ENCODE measurements around the gene MLH3. TPM values are rescaled to one million over a fixed set of nuclear protein-coding genes. Genes with fewer than 3 reads are reported as not detected.
"Not testable (repeated sequence)": the region's sequence is repeated elsewhere in the genome, so short reads cannot be mapped to it uniquely, and the experiment has no call there.

Gene MLH3
- total RNA-seq, 2 experiments from 2014 or later: 28.1 to 30.8 TPM

DNA sequence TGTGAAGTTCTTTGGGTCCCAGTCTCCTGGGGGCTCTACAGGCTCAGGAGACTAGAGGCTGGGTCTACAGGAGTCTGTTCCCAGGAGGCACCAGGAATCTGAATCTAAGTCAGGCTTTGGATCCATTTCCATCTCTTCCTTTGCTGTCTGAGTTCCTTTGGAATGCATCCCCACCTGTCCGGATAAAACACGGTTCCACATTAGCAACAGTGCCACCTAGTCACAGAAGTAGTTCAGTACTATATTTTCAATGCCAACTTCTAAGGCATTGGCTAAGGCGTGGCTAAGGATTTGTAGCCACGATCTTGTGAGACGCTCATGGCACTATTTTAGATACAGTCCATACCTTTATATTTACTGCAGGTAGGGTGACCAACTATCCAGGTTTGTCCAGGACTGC is 33.2 kb upstream of the MLH3 start:
- Mint-ChIP-seq H3K36me3 (ENCODE audit: low read depth) (peaks cover 19% of the 10 kb centered on the region), H3K27me3 (no peaks in the 10 kb centered on the region), H3K4me1 (peaks cover 5% of the 10 kb centered on the region), H3K9me3 (ENCODE audit: low read depth) (no peaks in the 10 kb centered on the region), H3K4me3 (no peak overlapping the region), H3K27ac (no peak overlapping the region)
- intact Hi-C loops (cut with DNase I, micrococcal nuclease): no loop called here
- POLR2A ChIA-PET: no interaction called here
- ATAC-seq: no peak
- CTCF ChIA-PET: no interaction called here
- no peak for DNase-seq

DNA sequence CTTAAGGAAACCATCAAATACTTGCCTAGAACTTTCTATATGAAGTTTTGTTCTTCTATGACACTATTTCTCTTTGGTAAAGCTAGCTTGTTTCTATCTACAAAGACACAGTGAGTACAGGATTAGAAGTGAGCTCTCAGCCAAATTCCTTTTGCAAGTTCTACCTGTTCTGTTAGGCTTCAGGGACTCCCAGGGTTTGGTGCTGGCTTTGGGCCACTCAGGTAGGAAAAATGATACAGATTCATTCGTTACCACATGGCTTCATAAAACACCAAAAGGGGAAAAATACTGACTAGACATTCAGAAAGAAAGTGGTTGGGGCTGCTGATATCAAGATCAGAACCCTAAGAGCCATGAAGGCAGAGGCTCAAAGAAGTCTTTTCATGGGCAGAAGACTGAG is 32.0 kb upstream of the MLH3 start:
- Mint-ChIP-seq H3K4me1 (peaks cover 10% of the 10 kb centered on the region), H3K27ac (no peak overlapping the region), H3K36me3 (ENCODE audit: low read depth) (peaks cover 19% of the 10 kb centered on the region), H3K27me3 (no peaks in the 10 kb centered on the region), H3K4me3 (no peak overlapping the region), H3K9me3 (ENCODE audit: low read depth) (no peaks in the 10 kb centered on the region)
- DNase-seq: no peak
- intact Hi-C loops (cut with DNase I, micrococcal nuclease): no loop called here
- ChIA-PET CTCF (interaction anchor here (0.7 to 1.2 kb wide), 3 partner anchors 18 to 137 kb away, joined by 3 read pairs; no protein-coding TSS in a partner anchor), POLR2A (no interaction called here)
- ATAC-seq: no peak

DNA sequence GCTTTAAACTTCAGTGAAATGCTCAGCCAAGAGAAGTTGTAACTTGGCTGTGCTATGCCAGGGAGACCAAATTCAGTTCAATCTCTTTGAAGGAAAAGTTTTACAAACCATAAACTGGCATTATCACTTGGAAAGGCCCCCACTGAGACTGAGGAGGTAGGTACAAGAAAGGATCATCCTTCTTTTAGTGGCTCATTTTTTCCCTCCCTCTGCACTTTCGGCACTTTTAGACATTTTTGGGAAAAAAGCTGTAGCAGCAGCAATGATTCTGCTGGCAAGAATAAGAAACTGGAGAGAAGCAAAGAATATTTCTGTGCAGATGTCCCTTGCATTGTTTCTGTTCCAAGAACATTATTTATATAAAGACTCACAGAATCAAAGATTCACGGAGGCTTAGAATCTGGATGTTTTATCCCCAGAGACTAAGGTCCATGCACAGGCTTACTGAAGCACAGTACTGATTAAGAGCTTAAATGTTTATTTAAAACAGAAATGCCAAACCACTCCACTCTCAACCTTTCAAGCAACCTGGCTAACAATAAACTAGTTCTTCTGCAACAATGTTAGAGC is 30.5 kb upstream of the MLH3 start:
- H3K36me3 Mint-ChIP-seq (ENCODE audit: low read depth): peaks cover 8% of the 10 kb centered on the region
- no peak for ATAC-seq
- no peak for DNase-seq
- no peaks in the 10 kb centered on the region for H3K27me3 Mint-ChIP-seq
- no peaks in the 10 kb centered on the region for H3K9me3 Mint-ChIP-seq (ENCODE audit: low read depth)
- H3K4me3 Mint-ChIP-seq: no peak overlapping the region
- intact Hi-C loops (cut with DNase I, micrococcal nuclease): no loop called here
- POLR2A ChIA-PET: no interaction called here
- H3K27ac Mint-ChIP-seq: no peak overlapping the region
- CTCF ChIA-PET: interaction anchor here (0.7 kb wide), 1 partner anchor 12 kb away, joined by 3 read pairs; the partner anchor contains the start of gene ZC2HC1C
- peaks cover 26% of the 10 kb centered on the region for H3K4me1 Mint-ChIP-seq

DNA sequence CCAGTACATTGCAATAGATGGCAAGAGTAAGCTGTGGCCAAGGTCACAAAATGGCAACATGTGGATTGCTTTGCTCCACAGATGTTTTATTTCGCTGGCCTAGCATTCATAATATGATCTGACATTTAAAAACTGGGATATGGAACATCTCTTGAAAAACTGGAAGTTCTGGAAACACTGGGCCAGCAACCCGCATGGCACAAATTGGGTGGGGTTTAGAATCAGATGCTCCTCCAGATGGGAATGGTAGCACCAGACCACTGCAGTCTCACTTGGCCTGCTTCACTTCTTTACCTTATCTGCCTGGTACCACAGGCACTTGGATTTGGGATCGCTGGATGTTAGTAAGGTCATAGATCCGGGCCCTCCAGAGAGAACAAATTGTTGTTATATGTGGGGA is 28.3 kb upstream of the MLH3 start:
- intact Hi-C loops (cut with DNase I, micrococcal nuclease): no loop called here
- H3K27ac Mint-ChIP-seq: no peak overlapping the region
- DNase-seq: no peak
- H3K4me1 Mint-ChIP-seq: peaks cover 29% of the 10 kb centered on the region
- H3K4me3 Mint-ChIP-seq: no peak overlapping the region
- ATAC-seq: no peak
- ChIA-PET CTCF (interaction anchor here (0.5 to 3.4 kb wide), 5 partner anchors 9 to 55 kb away, joined by 3 to 20 read pairs (median 4); partner anchors contain the start of gene ZC2HC1C), POLR2A (no interaction called here)
- H3K27me3 Mint-ChIP-seq: no peaks in the 10 kb centered on the region
- peaks cover 3% of the 10 kb centered on the region for H3K36me3 Mint-ChIP-seq (ENCODE audit: low read depth)
- no peaks in the 10 kb centered on the region for H3K9me3 Mint-ChIP-seq (ENCODE audit: low read depth)

DNA sequence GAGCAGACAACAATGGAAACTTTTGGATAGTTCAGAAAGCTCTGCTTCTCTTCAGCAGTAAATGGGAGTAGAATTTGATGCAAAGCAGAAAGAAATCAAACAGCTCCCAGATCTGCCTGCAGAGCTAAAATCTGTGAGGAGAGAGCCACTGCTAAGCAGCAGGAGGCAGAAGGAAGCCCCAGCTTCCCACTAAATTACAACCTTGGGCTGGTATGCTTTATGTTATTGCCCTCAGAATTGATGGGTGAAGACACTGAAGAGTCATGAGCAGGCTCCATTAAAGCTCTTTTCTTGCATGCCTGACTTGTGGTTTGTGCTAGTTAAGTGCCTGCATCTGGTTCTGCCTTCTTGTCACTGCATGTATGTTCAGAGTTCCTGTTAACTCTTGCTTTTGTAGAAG is 26.5 kb upstream of the MLH3 start:
- DNase-seq (peak; percentile 36), ATAC-seq (peak; percentile 86)
- POLR2A ChIA-PET: no interaction called here
- CTCF ChIA-PET: interaction anchor here (0.8 to 3.4 kb wide), 4 partner anchors 9 to 217 kb away, joined by 3 to 20 read pairs (median 4); partner anchors contain the start of gene ZC2HC1C
- no peaks in the 10 kb centered on the region for H3K27me3 Mint-ChIP-seq
- no peak overlapping the region for H3K4me3 Mint-ChIP-seq
- H3K9me3 Mint-ChIP-seq (ENCODE audit: low read depth): no peaks in the 10 kb centered on the region
- H3K36me3 Mint-ChIP-seq (ENCODE audit: low read depth): peaks cover 3% of the 10 kb centered on the region
- intact Hi-C loops (cut with DNase I, micrococcal nuclease): no loop called here
- peak overlapping the region; percentile 67 for H3K27ac Mint-ChIP-seq
- H3K4me1 Mint-ChIP-seq: peaks cover 24% of the 10 kb centered on the region

DNA sequence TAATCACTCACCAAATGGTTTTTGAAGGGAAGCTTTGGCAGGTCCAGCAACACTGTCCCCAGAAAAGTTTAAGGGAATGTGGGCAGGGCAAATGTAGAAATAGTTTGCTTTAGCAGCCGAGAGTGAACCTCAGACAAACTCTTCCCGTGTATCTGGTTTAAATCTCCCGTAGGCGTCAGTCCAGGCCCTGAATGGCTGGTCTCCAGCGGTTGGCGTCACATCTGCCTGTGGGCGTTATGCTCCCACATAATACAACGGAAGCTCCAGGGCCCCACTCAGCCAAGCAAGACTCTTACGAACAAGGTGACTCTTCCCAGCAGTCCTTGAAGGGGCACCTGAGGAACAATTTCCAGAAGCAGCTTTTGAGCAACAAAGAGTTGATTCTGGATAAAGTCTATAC is 19.1 kb upstream of the MLH3 start:
- intact Hi-C loops (cut with DNase I, micrococcal nuclease): no loop called here
- DNase-seq: no peak
- no peak overlapping the region for H3K4me3 Mint-ChIP-seq
- H3K4me1 Mint-ChIP-seq: peaks cover 4% of the 10 kb centered on the region
- POLR2A ChIA-PET: interaction anchor here (0.6 kb wide), 1 partner anchor 87 kb away, joined by 5 read pairs; no protein-coding TSS in a partner anchor
- no peaks in the 10 kb centered on the region for H3K27me3 Mint-ChIP-seq
- CTCF ChIA-PET: interaction anchor here (0.6 to 0.8 kb wide), 3 partner anchors 18 to 664 kb away, joined by 3 read pairs; no protein-coding TSS in a partner anchor
- no peaks in the 10 kb centered on the region for H3K9me3 Mint-ChIP-seq (ENCODE audit: low read depth)
- no peak for ATAC-seq
- no peaks in the 10 kb centered on the region for H3K36me3 Mint-ChIP-seq (ENCODE audit: low read depth)
- no peak overlapping the region for H3K27ac Mint-ChIP-seq

DNA sequence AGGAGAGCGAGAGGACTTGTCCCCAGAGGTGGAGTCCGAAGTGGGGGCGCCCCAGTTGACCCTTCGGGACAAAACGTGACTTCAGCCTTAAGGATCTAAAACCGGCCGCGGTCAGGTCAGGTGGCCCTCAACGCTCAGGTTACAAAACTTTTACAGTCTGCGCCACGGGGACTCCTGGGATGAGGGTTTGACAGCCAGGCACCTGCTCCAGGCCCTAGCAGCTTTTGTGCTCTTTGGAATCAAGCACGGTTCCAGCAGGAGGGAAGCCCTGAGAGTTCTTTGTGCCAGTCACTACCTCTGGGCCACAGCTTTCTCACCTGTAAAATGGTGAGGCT is 18.5 kb upstream of the MLH3 start:
- ChIA-PET POLR2A (interaction anchor here (0.6 to 0.7 kb wide), 2 partner anchors 57 to 86 kb away, joined by 3 to 5 read pairs; partner anchors contain the start of gene NEK9), CTCF (interaction anchor here (0.6 to 1.9 kb wide), 6 partner anchors 8 to 124 kb away, joined by 3 to 9 read pairs (median 3); no protein-coding TSS in a partner anchor)
- no peaks in the 10 kb centered on the region for H3K9me3 Mint-ChIP-seq (ENCODE audit: low read depth)
- DNase-seq (no peak), ATAC-seq (no peak)
- H3K4me3 Mint-ChIP-seq: no peak overlapping the region
- peak overlapping the region; percentile 82 for H3K27ac Mint-ChIP-seq
- intact Hi-C loops (cut with DNase I, micrococcal nuclease): loop anchor here (2.0 to 10.0 kb wide), 4 partner anchors 57 to 575 kb away; partner anchors contain the start of genes EIF2B2 (in 1 of the 2), ISCA2 (in 1 of the 2), NEK9 (in 1 of the 2) and NPC2 (in 1 of the 2)
- no peaks in the 10 kb centered on the region for H3K27me3 Mint-ChIP-seq
- peaks cover 5% of the 10 kb centered on the region for H3K4me1 Mint-ChIP-seq
- no peaks in the 10 kb centered on the region for H3K36me3 Mint-ChIP-seq (ENCODE audit: low read depth)

DNA sequence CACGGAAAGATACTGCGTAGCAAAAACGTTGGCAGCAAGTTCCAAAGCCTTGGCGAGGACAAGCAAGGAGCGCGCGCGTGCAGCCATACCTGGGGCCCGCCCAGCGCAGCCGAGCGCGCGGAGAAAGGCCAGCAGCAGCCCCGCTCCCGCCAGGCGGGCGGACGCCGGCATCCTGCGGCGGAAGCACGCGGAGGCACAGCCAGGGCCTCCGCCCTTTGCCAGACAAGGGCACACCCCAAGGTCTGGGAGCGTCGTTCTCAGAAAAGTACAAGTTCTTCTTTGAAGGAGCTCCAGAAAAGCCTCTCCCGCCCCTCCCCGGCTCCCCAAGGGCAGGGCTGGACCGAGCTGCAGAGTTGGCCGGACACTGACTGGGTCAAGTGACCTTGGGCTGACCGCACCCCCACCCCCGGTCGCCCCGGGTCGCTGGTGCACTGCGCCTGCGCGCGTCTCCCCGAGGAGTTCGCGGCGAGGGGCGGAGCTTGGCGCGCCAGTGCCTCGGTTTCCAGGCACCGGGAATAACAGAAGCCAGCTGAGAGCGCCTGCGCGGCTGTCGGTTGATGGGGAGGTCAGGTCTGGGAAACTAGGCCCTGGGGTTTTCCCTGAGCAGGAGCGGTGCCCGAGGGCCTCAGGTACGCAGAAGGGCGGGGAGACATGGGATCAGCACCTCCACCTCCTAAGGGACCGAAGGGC is 18.0 kb upstream of the MLH3 start, which contains the start of gene ZC2HC1C:
ZC2HC1C (plus strand) TSS at position 521 of the 690 bp plus-strand sequence. CDS start 933 bp downstream, outside the sequence.
- POLR2A ChIA-PET: interaction anchor here (0.6 to 0.7 kb wide), 2 partner anchors 57 to 92 kb away, joined by 3 read pairs; partner anchors contain the start of gene NEK9

DNA sequence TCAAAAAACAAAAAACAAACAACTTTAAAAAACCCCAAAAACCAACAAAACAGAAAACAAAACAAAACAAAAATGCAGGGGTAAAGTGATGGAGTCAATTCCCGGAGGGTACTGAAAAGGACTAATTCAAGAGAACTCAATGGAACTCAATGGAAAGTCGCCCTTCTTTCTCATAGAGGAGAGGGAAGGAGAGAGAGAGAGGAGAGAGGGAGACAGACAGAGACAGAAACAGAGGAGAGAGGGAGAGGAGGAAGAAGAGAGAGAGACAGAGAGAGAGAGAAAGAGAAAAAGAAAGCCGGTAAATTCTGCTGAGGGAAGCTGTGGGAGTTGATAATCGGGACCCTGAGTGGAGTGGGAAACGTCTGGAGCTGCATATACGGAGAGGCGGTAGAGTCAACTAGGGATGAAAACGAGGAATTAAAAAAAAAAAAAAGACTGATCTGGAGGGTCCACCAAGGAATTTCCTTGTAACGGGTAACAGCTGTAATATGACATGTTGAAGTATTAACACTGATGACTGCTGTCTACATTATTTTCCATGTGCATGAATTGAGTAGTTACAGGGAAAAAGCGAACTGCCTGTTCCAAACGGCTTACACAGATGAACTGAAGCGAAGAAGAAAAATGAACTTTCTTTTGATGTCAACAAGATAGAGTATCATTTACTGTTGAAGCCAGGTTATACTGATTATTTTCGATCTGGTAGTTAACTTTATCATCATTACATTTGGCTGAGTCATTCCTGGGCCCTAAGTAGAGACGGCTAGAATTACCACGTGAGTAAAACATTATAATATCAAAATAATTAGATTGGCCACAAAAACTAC is 17.2 kb upstream of the MLH3 start:
- intact Hi-C loops (cut with DNase I, micrococcal nuclease): loop anchor here (2.0 to 10.0 kb wide), 4 partner anchors 58 to 574 kb away; partner anchors contain the start of genes EIF2B2 (in 1 of the 2), ISCA2 (in 1 of the 2), NEK9 (in 1 of the 2) and NPC2 (in 1 of the 2)
- CTCF ChIA-PET: interaction anchor here (1.3 to 1.9 kb wide), 3 partner anchors 9 to 123 kb away, joined by 3 to 9 read pairs (median 3); no protein-coding TSS in a partner anchor
- POLR2A ChIA-PET: interaction anchor here (0.6 kb wide), 2 partner anchors 56 to 93 kb away, joined by 3 read pairs; no protein-coding TSS in a partner anchor
- H3K27ac Mint-ChIP-seq: no peak overlapping the region
- H3K27me3 Mint-ChIP-seq: no peaks in the 10 kb centered on the region
- H3K4me1 Mint-ChIP-seq: peaks cover 12% of the 10 kb centered on the region
- H3K4me3 Mint-ChIP-seq: no peak overlapping the region
- H3K36me3 Mint-ChIP-seq (ENCODE audit: low read depth): peaks cover 2% of the 10 kb centered on the region
- peak; percentile 3 for ATAC-seq
- no peaks in the 10 kb centered on the region for H3K9me3 Mint-ChIP-seq (ENCODE audit: low read depth)
- no peak for DNase-seq

More for the DNA sequence above, 18.0 kb upstream of the MLH3 start, which contains the start of gene ZC2HC1C:
- Mint-ChIP-seq H3K9me3 (ENCODE audit: low read depth) (no peaks in the 10 kb centered on the region), H3K27me3 (no peaks in the 10 kb centered on the region), H3K27ac (peak within 1 kb of the TSS; percentile 82), H3K4me1 (peaks cover 8% of the 10 kb centered on the region), H3K4me3 (no peak within 1 kb of the TSS), H3K36me3 (ENCODE audit: low read depth) (no peaks in the 10 kb centered on the region)
- CTCF ChIA-PET: interaction anchor here (0.6 to 1.9 kb wide), 7 partner anchors 8 to 124 kb away, joined by 3 to 9 read pairs (median 3); no protein-coding TSS in a partner anchor
- intact Hi-C loops (cut with DNase I, micrococcal nuclease): loop anchor here (2.0 to 10.0 kb wide), 4 partner anchors 58 to 574 kb away; partner anchors contain the start of genes EIF2B2 (in 1 of the 2), ISCA2 (in 1 of the 2), NEK9 (in 1 of the 2) and NPC2 (in 1 of the 2)
- DNase-seq (peak; percentile 79), ATAC-seq (peak; percentile 93)

DNA sequence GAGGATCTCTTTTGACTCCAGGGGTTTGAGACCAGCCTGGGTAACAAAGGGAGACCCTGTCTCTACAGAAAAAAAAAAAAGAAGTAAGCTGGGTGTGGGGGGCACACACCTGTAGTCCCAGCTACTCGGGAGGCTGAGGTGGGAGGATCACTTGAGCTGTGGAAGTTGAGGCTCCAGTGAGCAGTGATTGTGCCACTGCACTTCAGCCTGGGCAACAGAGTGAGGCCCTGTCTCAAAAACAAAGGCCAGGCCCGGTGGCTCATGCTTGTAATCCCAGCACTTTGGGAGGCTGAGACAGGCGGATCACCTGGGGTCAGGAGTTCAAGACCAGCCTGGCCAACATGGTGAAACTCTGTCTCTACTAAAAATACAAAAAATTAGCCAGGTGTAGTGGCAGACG is 16.5 kb upstream of the MLH3 start:
- intact Hi-C loops (cut with DNase I, micrococcal nuclease): loop anchor here (2.0 to 10.0 kb wide), 4 partner anchors 59 to 573 kb away; partner anchors contain the start of genes EIF2B2 (in 1 of the 2), ISCA2 (in 1 of the 2), NEK9 (in 1 of the 2) and NPC2 (in 1 of the 2)
- not testable (repeated sequence) for H3K9me3 Mint-ChIP-seq (ENCODE audit: low read depth); DNase-seq; H3K4me3 Mint-ChIP-seq; H3K27ac Mint-ChIP-seq; H3K27me3 Mint-ChIP-seq; H3K36me3 Mint-ChIP-seq (ENCODE audit: low read depth); ATAC-seq
- peaks cover 12% of the 10 kb centered on the region for H3K4me1 Mint-ChIP-seq
- POLR2A ChIA-PET: interaction anchor here (0.6 kb wide), 1 partner anchor 57 kb away, joined by 3 read pairs; no protein-coding TSS in a partner anchor
- CTCF ChIA-PET: interaction anchor here (0.9 kb wide), 1 partner anchor 21 kb away, joined by 3 read pairs; no protein-coding TSS in a partner anchor

All from activated CD4-positive, alpha-beta T cell treated with anti-CD3 and anti-CD28 coated beads for 36 hours (primary cell).